RWPE2 (cell line): ENCODE measurements around the gene SDK2.

Experiments used
- ATAC-seq: fragments of 200-7000 bp; cut with Tn5 transposase; 3 replicates; pipeline ENCODE4 v1.9.1; 2021; ENCODE audit warnings: low read depth
- DNase-seq: peaks from one replicate; pipeline ENCODE4 v3.0.0-alpha.2; 2020; ENCODE audit warnings: low spot score
- H3K27ac ChIP-seq: fragments of 450-650 bp; 2 replicates; pipeline ENCODE4 v1.5.1; 2017; ENCODE audit warnings: mild to moderate bottlenecking; ENCODE audit not compliant: poor library complexity, severe bottlenecking
- H3K27me3 ChIP-seq: fragments of 250-450 bp; sonication (Bioruptor Pico); 2 replicates; pipeline ENCODE4 v1.5.1; 2021; ENCODE audit warnings: mild to moderate bottlenecking, moderate library complexity; ENCODE audit not compliant: insufficient read depth, poor library complexity, severe bottlenecking
- H3K36me3 ChIP-seq: fragments of 250-450 bp; sonication (Bioruptor Pico); 2 replicates; pipeline ENCODE4 v1.5.1; 2020; ENCODE audit warnings: low read depth, mild to moderate bottlenecking, moderate library complexity
- H3K4me1 ChIP-seq: fragments of 250-450 bp; sonication (Bioruptor Pico); 2 replicates; pipeline ENCODE4 v1.5.1; 2021; ENCODE audit warnings: mild to moderate bottlenecking, moderate library complexity; ENCODE audit not compliant: insufficient read depth, poor library complexity, severe bottlenecking
- H3K4me3 ChIP-seq: fragments of 250-450 bp; sonication (Bioruptor Pico); 2 replicates; pipeline ENCODE4 v1.5.1; 2021; ENCODE audit warnings: mild to moderate bottlenecking, moderate library complexity; ENCODE audit not compliant: severe bottlenecking
- H3K9me3 ChIP-seq: fragments of 250-450 bp; sonication (Bioruptor Pico); 2 replicates; pipeline ENCODE4 v1.5.1; 2021; ENCODE audit warnings: mild to moderate bottlenecking, moderate library complexity; ENCODE audit not compliant: severe bottlenecking
- CTCF ChIP-seq: fragments of 450-650 bp; IDR thresholded peaks from one replicate; pipeline ENCODE4 v1.5.1; 2017; ENCODE audit warnings: mild to moderate bottlenecking, moderate library complexity; ENCODE audit not compliant: poor library complexity, severe bottlenecking

SDK2 gene

GRCh38 chr17:73542323-73542722, 101.9 kb downstream of the SDK2 start:
- Histone ChIP-seq H3K27ac (no peak overlapping the region), H3K4me1 (no peaks in the 10 kb centered on the region), H3K27me3 (no peaks in the 10 kb centered on the region), H3K9me3 (no peaks in the 10 kb centered on the region), H3K36me3 (no peaks in the 10 kb centered on the region), H3K4me3 (no peak overlapping the region)
- no peak for ATAC-seq
- TF ChIP-seq CTCF, result no peak
- DNase-seq, result no peak

GRCh38 chr17:73541561-73541981, 102.7 kb downstream of the SDK2 start:
- H3K4me3 ChIP-seq, result no peak overlapping the region
- H3K4me1 ChIP-seq, result no peaks in the 10 kb centered on the region
- no peaks in the 10 kb centered on the region for H3K9me3 ChIP-seq
- TF ChIP-seq CTCF, result no peak
- no peaks in the 10 kb centered on the region for H3K36me3 ChIP-seq
- ATAC-seq (no peak), DNase-seq (no peak)
- no peak overlapping the region for H3K27ac ChIP-seq
- no peaks in the 10 kb centered on the region for H3K27me3 ChIP-seq

- no peak for ATAC-seq
- H3K27me3 ChIP-seq, result no peaks in the 10 kb centered on the region
Measured at GRCh38 chr17:73541111-73541510, 103.1 kb downstream of the SDK2 start.

GRCh38 chr17:73539166-73539565, 105.1 kb downstream of the SDK2 start:
- ATAC-seq (no peak), DNase-seq (no peak)
- Histone ChIP-seq H3K36me3 (no peaks in the 10 kb centered on the region), H3K4me3 (no peak overlapping the region), H3K27me3 (no peaks in the 10 kb centered on the region), H3K9me3 (no peaks in the 10 kb centered on the region), H3K4me1 (no peaks in the 10 kb centered on the region), H3K27ac (no peak overlapping the region)
- no peak for TF ChIP-seq CTCF

More at GRCh38 chr17:73541111-73541510, 103.1 kb downstream of the SDK2 start:
- TF ChIP-seq CTCF, result no peak
- Histone ChIP-seq H3K9me3 (no peaks in the 10 kb centered on the region), H3K27ac (no peak overlapping the region), H3K4me3 (no peak overlapping the region), H3K4me1 (no peaks in the 10 kb centered on the region), H3K36me3 (no peaks in the 10 kb centered on the region)
- DNase-seq, result no peak

GRCh38 chr17:73538445-73538844, 105.8 kb downstream of the SDK2 start:
- H3K27me3 ChIP-seq, result no peaks in the 10 kb centered on the region

More at GRCh38 chr17:73538445-73538844, 105.8 kb downstream of the SDK2 start:
- no peaks in the 10 kb centered on the region for H3K36me3 ChIP-seq
- ATAC-seq (no peak), DNase-seq (no peak)
- no peaks in the 10 kb centered on the region for H3K9me3 ChIP-seq
- H3K4me3 ChIP-seq, result no peak overlapping the region
- no peaks in the 10 kb centered on the region for H3K4me1 ChIP-seq
- H3K27ac ChIP-seq, result no peak overlapping the region
- TF ChIP-seq CTCF, result no peak
